Kidney glomerular epithelial cell (primary cell): ENCODE data around the gene ZNF324.
"Not testable (repeated sequence)": the region's sequence is repeated elsewhere in the genome, so short reads cannot be mapped to it uniquely, and the experiment has no call there.

Experiments used
- DNase-seq: peaks from one replicate; lab custom pipeline; 2025; lab: John Stamatoyannopoulos, UW

Gene ZNF324

GRCh38 chr19:58471736-58472135, 4.9 kb downstream of the ZNF324 start:
- no peak for DNase-seq

- DNase-seq: no peak
Measured at GRCh38 chr19:58473775-58474174, 6.9 kb downstream of the ZNF324 start.

GRCh38 chr19:58474291-58474996, 7.6 kb downstream of the ZNF324 start:
- DNase-seq: peak; percentile 78

GRCh38 chr19:58474997-58475713, 8.3 kb downstream of the ZNF324 start:
- DNase-seq: no peak

- DNase-seq: peak; percentile 96
Measured at GRCh38 chr19:58475714-58476497, 9.0 kb downstream of the ZNF324 start, which contains the start of gene ZNF446. Gene ZNF446 (plus strand): TSS chr19:58476352. CDS start chr19:58477219, 867 bp downstream.

GRCh38 chr19:58476498-58477015, 9.7 kb downstream of the ZNF324 start:
- DNase-seq: no peak

- DNase-seq: no peak
Measured at GRCh38 chr19:58477130-58477529, 10.2 kb downstream of the ZNF324 start.

- DNase-seq: no peak
Measured at GRCh38 chr19:58477871-58478270, 11.0 kb downstream of the ZNF324 start.

GRCh38 chr19:58479303-58479702, 12.4 kb downstream of the ZNF324 start:
- DNase-seq: no peak

GRCh38 chr19:58479736-58480480, 13.0 kb downstream of the ZNF324 start:
- no peak for DNase-seq

- DNase-seq: no peak
Measured at GRCh38 chr19:58480481-58480830, 13.6 kb downstream of the ZNF324 start.

- no peak for DNase-seq
Measured at GRCh38 chr19:58480831-58481230, 14.0 kb downstream of the ZNF324 start.

GRCh38 chr19:58482372-58482771, 15.5 kb downstream of the ZNF324 start:
- no peak for DNase-seq

GRCh38 chr19:58483776-58484175, 16.9 kb downstream of the ZNF324 start:
- no peak for DNase-seq

- not testable (repeated sequence) for DNase-seq
Measured at GRCh38 chr19:58484349-58484748, 17.5 kb downstream of the ZNF324 start.

- DNase-seq: no peak
Measured at GRCh38 chr19:58491393-58491792, 24.5 kb downstream of the ZNF324 start.

- DNase-seq: no peak
Measured at GRCh38 chr19:58492265-58492664, 25.4 kb downstream of the ZNF324 start.

- DNase-seq: no peak
Measured at GRCh38 chr19:58497634-58498170, 30.8 kb downstream of the ZNF324 start.

- no peak for DNase-seq
Measured at GRCh38 chr19:58498316-58499020, 31.6 kb downstream of the ZNF324 start.

GRCh38 chr19:58499021-58499927, 32.4 kb downstream of the ZNF324 start:
- peak; percentile 96 for DNase-seq
